D721Med (cell line): ENCODE data around the gene FOS.

Experiments
- DNase-seq: peaks from one replicate; pipeline ENCODE4 v3.0.0; 2011; ENCODE audit warnings: low spot score; ENCODE audit not compliant: insufficient read length
- FAIRE-seq: peaks from 2 replicates; lab custom pipeline; 2011; peaks lifted over from hg19 to GRCh38; lab: Jason Lieb, UNC
- TF ChIP-seq, protein P1 (sequence below): IDR thresholded peaks from 2 replicates; pipeline ENCODE4 v1.5.1; 2012; ENCODE audit warnings: mild to moderate bottlenecking, control low read depth; ENCODE audit not compliant: insufficient read depth; ENCODE audit errors: missing control alignments

The FOS gene

GRCh38 chr14:75278422-75279152 lies at the start of gene FOS:
FOS (plus strand) TSS chr14:75278828; CDS start chr14:75278983, 155 bp downstream.
- peak; percentile 91 for DNase-seq
- no peak for FAIRE-seq
- TF ChIP-seq, protein P1, sequence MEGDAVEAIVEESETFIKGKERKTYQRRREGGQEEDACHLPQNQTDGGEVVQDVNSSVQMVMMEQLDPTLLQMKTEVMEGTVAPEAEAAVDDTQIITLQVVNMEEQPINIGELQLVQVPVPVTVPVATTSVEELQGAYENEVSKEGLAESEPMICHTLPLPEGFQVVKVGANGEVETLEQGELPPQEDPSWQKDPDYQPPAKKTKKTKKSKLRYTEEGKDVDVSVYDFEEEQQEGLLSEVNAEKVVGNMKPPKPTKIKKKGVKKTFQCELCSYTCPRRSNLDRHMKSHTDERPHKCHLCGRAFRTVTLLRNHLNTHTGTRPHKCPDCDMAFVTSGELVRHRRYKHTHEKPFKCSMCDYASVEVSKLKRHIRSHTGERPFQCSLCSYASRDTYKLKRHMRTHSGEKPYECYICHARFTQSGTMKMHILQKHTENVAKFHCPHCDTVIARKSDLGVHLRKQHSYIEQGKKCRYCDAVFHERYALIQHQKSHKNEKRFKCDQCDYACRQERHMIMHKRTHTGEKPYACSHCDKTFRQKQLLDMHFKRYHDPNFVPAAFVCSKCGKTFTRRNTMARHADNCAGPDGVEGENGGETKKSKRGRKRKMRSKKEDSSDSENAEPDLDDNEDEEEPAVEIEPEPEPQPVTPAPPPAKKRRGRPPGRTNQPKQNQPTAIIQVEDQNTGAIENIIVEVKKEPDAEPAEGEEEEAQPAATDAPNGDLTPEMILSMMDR = no peak

- DNase-seq = no peak
- TF ChIP-seq, protein P1 = no peak
- FAIRE-seq = no peak
These were observed 48.9 kb upstream of the FOS start for GRCh38 chr14:75229661-75230139.

DNA sequence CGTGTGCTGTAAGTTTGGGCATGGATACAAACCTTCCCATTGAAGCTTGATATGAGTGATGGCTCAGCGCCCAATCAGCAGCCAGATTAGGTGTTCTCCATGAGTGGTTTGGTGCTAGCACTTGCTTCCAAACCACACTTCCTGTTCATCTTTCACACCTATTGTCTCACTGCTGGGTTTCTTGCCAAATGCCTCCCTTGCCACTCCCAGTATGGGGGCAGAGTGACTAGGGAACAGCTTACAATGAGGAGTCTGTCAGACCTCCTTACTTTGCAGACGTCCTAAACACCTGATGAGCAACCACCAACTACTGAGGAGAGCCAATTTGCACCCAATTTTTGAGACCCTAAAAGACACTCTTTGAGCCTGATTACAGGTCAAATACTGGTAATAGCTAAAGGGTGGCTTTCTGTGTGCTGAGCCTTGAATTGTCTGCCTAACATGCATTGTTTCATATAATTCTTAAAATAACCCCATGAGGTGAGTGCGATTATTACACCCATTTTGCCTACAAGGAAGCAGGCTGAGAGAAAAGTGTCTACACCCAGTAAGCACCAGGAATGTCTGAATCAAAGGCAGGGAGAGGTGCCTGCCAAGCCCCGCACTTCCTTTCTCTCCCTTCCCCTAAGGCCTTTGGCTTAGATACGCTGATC lies 48.4 kb upstream of the FOS start:
- no peak for FAIRE-seq
- TF ChIP-seq, protein P1 = no peak
- no peak for DNase-seq

DNA sequence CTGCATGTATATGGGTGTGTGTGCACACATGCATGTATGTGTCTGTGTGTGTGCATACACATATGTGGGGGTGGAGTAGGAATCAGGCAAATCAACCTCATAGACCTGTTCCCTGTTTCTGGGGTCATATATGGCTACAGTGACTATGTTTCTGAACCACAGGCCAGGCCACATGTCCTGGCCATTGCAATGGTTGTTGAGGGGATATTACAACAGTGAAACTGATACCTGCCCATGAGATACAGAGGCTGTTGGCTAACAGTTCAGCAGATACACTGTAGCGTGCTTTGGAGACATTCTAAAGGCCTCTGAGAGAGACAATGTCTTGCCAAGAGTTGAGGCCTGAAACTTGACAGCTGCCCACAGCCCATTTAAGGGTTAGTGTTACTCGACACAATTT lies 47.3 kb upstream of the FOS start:
- DNase-seq (no peak), FAIRE-seq (no peak)
- TF ChIP-seq, protein P1 = no peak

DNA sequence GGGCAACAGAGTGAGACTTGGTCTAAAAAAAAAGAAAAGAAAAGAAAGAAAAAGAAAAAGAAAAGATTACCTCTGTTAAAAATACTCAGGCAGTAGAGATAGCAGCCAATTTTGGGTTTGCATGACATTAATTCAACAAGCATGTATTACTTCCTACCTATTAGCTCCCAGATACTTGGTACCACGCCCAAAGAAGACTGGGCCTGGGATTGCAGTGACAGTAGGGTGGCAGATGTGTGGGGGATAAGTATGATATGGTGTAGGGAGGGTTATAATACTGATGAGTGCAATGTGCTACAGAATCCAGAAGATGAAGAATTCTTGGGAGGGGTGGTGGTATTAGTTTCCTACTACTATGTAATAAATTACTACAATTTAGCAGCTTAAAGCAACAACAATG lies 46.4 kb upstream of the FOS start:
- TF ChIP-seq, protein P1 = no peak
- DNase-seq (no peak), FAIRE-seq (no peak)

DNA sequence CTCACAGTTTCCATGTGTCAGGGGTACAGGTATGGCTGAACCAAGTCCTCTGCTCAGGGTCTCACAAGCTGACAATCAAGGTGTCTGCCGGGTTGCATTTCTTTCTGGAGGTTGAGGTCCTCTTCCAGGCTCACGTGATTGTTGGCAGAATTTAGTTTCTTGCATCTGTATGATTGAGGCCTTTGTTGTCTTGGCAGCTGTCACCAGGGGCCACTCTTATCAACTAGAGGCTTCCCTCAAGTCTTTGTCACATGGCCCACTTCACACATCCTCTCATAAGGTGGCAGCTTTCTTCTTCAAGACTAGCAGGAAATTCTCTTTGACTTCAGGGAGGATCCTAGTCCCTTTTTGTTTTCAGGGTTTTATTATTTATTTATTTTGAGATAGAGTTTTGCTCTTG lies 46.0 kb upstream of the FOS start:
- FAIRE-seq = no peak
- TF ChIP-seq, protein P1 = no peak
- no peak for DNase-seq
